ENCODE results near the gene DTNBP1. TPM values are rescaled to one million over a fixed set of nuclear protein-coding genes. Genes with fewer than 3 reads are reported as not detected.

The DTNBP1 gene
- total and polyA plus RNA-seq, 2 experiments from 2014 or later = 0.32 to 15.8 TPM

DNA sequence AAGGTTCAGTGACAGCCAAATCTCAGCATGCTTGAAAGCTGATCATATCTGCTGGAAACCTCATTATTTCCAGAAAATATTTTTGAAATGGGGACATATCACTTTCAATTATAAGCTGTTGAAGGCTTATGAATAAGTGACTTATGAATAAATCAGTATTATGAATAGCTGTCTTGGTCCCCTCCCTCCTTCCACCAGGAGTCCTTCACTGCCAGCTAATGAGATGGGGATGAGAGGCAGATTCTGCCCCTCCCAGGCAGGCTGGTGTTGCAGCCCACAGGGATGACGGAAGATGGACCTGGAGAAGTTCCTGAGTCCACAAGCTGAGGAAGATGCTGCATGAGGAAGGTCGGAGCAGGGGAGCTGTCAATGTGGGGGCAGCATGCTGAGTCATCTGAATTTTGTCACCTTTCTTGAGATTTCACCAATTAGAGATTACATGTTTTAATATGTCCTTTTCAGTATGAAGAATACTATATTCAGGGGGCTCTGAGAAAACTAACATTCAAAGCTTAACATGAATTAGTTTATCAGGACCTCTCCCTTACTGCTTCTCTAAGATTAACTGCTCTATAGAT, 112.2 kb downstream of the DTNBP1 start:
- no peak for TF ChIP-seq EZH2phosphoT487 (IDR thresholded peaks at IDR 0.05; ENCODE audit: insufficient read depth, low read depth)
- no peak for TF ChIP-seq EZH2 (IDR thresholded peaks at IDR 0.05; ENCODE audit: insufficient read depth, poor library complexity, severe bottlenecking)
- no peaks in the 10 kb centered on the region for H4K20me1 ChIP-seq (ENCODE audit: insufficient read depth)
- H3K4me2 ChIP-seq (ENCODE audit: unreplicated experiment) = no peak overlapping the region
- DNase-seq = no peak
- H3K4me1 ChIP-seq (ENCODE audit: insufficient read depth) = no peaks in the 10 kb centered on the region
- H3K79me2 ChIP-seq (ENCODE audit: insufficient read depth) = no peaks in the 10 kb centered on the region
- H3K4me3 ChIP-seq = no peak overlapping the region
- in situ Hi-C loops (cut with MboI) = no loop called here
- H3K9me2 ChIP-seq (ENCODE audit: insufficient read depth) = no peaks in the 10 kb centered on the region
- H3K27me3 ChIP-seq (replicated peaks; ENCODE audit: insufficient read depth) = no peaks in the 10 kb centered on the region
- no peak overlapping the region for H2AFZ ChIP-seq
- H3K27ac ChIP-seq = no peak overlapping the region
- WGBS, 2 experiments (ENCODE audit: low coverage in 1 of 2, low lambda C conversion rate in 2 of 2, missing lambda C conversion rate in 2 of 2) = 96 to 100% methylated on average over 2 of the region's 2 CpGs
- H3F3A ChIP-seq (ENCODE audit: insufficient read depth) = no peaks in the 10 kb centered on the region
- H3K9ac ChIP-seq = no peak overlapping the region
- H3K36me3 ChIP-seq (ENCODE audit: low read depth) = no peaks in the 10 kb centered on the region
- no peaks in the 10 kb centered on the region for H3K9me3 ChIP-seq (ENCODE audit: low read depth)

DNA sequence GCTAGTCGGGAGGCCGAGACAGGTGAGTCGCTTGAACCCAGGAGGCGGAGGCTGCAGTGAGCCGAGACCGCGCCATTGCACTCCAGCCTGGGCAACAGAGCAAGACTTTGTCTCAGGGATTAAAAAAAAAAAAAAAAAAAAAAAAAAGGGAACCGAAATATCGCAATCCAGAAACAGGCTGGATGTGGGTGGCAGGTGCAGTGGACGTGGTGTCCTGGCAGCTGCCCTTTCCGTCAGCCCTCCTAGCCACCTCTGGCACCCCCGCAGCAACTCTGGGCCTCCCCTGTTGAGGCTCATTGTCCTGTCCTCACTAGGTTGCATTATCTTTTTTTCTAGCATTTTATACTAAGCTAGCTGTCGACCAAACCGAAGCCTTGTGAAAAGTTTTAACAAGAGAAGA, 113.5 kb downstream of the DTNBP1 start:
- no peak overlapping the region for H2AFZ ChIP-seq
- no peak for DNase-seq
- H3K4me3 ChIP-seq = no peak overlapping the region
- no peaks in the 10 kb centered on the region for H3K79me2 ChIP-seq (ENCODE audit: insufficient read depth)
- no peaks in the 10 kb centered on the region for H3K4me1 ChIP-seq (ENCODE audit: insufficient read depth)
- H3K27ac ChIP-seq = no peak overlapping the region
- H3K9me3 ChIP-seq (ENCODE audit: low read depth) = no peaks in the 10 kb centered on the region
- H3K4me2 ChIP-seq (ENCODE audit: unreplicated experiment) = no peak overlapping the region
- no peak overlapping the region for H3K9ac ChIP-seq
- 90 to 92% methylated on average over 14 of the region's 14 CpGs for WGBS, 2 experiments (ENCODE audit: low coverage in 1 of 2, low lambda C conversion rate in 2 of 2, missing lambda C conversion rate in 2 of 2)
- H3K27me3 ChIP-seq (replicated peaks; ENCODE audit: insufficient read depth) = no peaks in the 10 kb centered on the region
- in situ Hi-C loops (cut with MboI) = no loop called here
- no peaks in the 10 kb centered on the region for H3K9me2 ChIP-seq (ENCODE audit: insufficient read depth)
- no peaks in the 10 kb centered on the region for H3K36me3 ChIP-seq (ENCODE audit: low read depth)
- no peak for TF ChIP-seq EZH2phosphoT487 (IDR thresholded peaks at IDR 0.05; ENCODE audit: insufficient read depth, low read depth)
- TF ChIP-seq EZH2 (IDR thresholded peaks at IDR 0.05; ENCODE audit: insufficient read depth, poor library complexity, severe bottlenecking) = no peak
- H4K20me1 ChIP-seq (ENCODE audit: insufficient read depth) = no peaks in the 10 kb centered on the region
- H3F3A ChIP-seq (ENCODE audit: insufficient read depth) = no peaks in the 10 kb centered on the region

DNA sequence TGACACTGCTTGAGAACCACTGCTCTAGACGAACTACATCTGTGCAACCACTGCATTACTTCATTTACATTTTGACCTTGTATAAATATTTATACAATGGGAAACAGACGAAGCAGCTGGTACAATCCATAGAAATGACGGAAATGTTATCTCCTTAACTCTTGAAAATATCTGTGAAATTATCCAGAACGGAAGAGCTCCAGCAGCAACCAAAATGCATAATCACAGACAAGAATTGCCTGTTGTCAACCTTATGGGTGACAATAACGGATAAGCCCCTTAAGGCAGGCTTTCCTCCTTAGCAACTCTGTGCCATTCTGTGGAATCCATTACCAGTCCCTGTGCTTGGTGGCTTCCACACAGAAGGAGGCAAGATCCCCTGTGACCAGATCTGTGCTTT, 115.4 kb downstream of the DTNBP1 start:
- Histone ChIP-seq H3K9me3 (ENCODE audit: low read depth) (no peaks in the 10 kb centered on the region), H3K4me1 (ENCODE audit: insufficient read depth) (no peaks in the 10 kb centered on the region), H4K20me1 (ENCODE audit: insufficient read depth) (no peaks in the 10 kb centered on the region), H3F3A (ENCODE audit: insufficient read depth) (no peaks in the 10 kb centered on the region), H3K4me3 (no peak overlapping the region), H3K79me2 (ENCODE audit: insufficient read depth) (no peaks in the 10 kb centered on the region), H3K9me2 (ENCODE audit: insufficient read depth) (no peaks in the 10 kb centered on the region), H3K4me2 (ENCODE audit: unreplicated experiment) (no peak overlapping the region), H3K27me3 (replicated peaks; ENCODE audit: insufficient read depth) (no peaks in the 10 kb centered on the region), H3K27ac (no peak overlapping the region), H3K36me3 (ENCODE audit: low read depth) (no peaks in the 10 kb centered on the region), H3K9ac (no peak overlapping the region), H2AFZ (no peak overlapping the region)
- in situ Hi-C loops (cut with MboI) = no loop called here
- DNase-seq = no peak
- 96 to 97% methylated on average over 5 of the region's 5 CpGs for WGBS, 2 experiments (ENCODE audit: low coverage in 1 of 2, low lambda C conversion rate in 2 of 2, missing lambda C conversion rate in 2 of 2)
- no peak for TF ChIP-seq EZH2phosphoT487 (IDR thresholded peaks at IDR 0.05; ENCODE audit: insufficient read depth, low read depth)
- TF ChIP-seq EZH2 (IDR thresholded peaks at IDR 0.05; ENCODE audit: insufficient read depth, poor library complexity, severe bottlenecking) = no peak

DNA sequence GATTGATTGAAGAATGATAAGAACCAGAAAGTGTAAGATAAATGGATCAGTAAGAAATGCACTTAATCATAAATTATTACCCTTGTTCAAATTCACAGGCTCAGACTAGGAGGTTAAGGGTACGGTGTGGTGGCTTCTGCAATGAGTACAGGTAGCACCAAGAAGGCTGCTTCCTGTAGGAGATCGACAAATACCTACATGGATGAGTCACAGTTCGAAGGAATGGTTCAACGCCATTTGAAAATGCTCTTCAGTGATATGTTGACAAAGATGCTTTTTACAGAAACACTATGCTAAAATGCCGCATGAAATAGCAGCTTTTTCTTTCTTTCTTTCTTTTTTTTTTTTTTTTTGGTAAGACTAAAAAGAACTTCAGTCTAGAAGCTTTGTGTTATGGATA, 116.2 kb downstream of the DTNBP1 start:
- H3K4me1 ChIP-seq (ENCODE audit: insufficient read depth) = no peaks in the 10 kb centered on the region
- in situ Hi-C loops (cut with MboI) = no loop called here
- H3K79me2 ChIP-seq (ENCODE audit: insufficient read depth) = no peaks in the 10 kb centered on the region
- no peaks in the 10 kb centered on the region for H3K36me3 ChIP-seq (ENCODE audit: low read depth)
- no peaks in the 10 kb centered on the region for H3F3A ChIP-seq (ENCODE audit: insufficient read depth)
- no peak overlapping the region for H3K4me2 ChIP-seq (ENCODE audit: unreplicated experiment)
- H4K20me1 ChIP-seq (ENCODE audit: insufficient read depth) = no peaks in the 10 kb centered on the region
- no peaks in the 10 kb centered on the region for H3K27me3 ChIP-seq (replicated peaks; ENCODE audit: insufficient read depth)
- no peak overlapping the region for H3K4me3 ChIP-seq
- no peak for DNase-seq
- WGBS, 2 experiments (ENCODE audit: low coverage in 1 of 2, low lambda C conversion rate in 2 of 2, missing lambda C conversion rate in 2 of 2) = 98 to 100% methylated on average over 5 of the region's 5 CpGs
- TF ChIP-seq EZH2phosphoT487 (IDR thresholded peaks at IDR 0.05; ENCODE audit: insufficient read depth, low read depth) (no peak), EZH2 (IDR thresholded peaks at IDR 0.05; ENCODE audit: insufficient read depth, poor library complexity, severe bottlenecking) (no peak)
- H3K9me3 ChIP-seq (ENCODE audit: low read depth) = no peaks in the 10 kb centered on the region
- no peak overlapping the region for H3K27ac ChIP-seq
- no peak overlapping the region for H3K9ac ChIP-seq
- no peak overlapping the region for H2AFZ ChIP-seq
- no peaks in the 10 kb centered on the region for H3K9me2 ChIP-seq (ENCODE audit: insufficient read depth)

Data from GM23248 (cell line).